Panc1 (cell line): ENCODE data around the gene TANC1. TPM values are rescaled to one million over a fixed set of nuclear protein-coding genes. Genes with fewer than 3 reads are reported as not detected.

Source experiments
- ATAC-seq: fragments of 200-7000 bp; cut with Tn5 transposase; 2 replicates; pipeline ENCODE4 v1.9.1; 2020; ENCODE audit warnings: mild to moderate bottlenecking, moderate library complexity
- BruUV-seq: library from RNA; stranded (reverse); fragments of 400-500 nt; replicated peaks from 2 replicates; lab custom pipeline; 2021; lab: Mats Ljungman, UMichigan
- CTCF ChIA-PET: fragments of 300-600 bp; sonication (Branson Sonifier 250); formaldehyde crosslinking; loops from one replicate; lab custom pipeline; 2022; ENCODE audit warnings: antibody characterized with exemption; lab: Charles Lee
- POLR2A ChIA-PET: fragments of 300-600 bp; sonication (Branson Sonifier 250); formaldehyde crosslinking; loops from one replicate; lab custom pipeline; 2022; ENCODE audit warnings: antibody characterized with exemption; lab: Charles Lee
- DNase-seq: peaks from one replicate; pipeline ENCODE4 v3.0.0-alpha.2; 2010; ENCODE audit warnings: low read depth, low spot score
- H3K27ac ChIP-seq: 2 replicates; pipeline ENCODE4 v1.5.1; 2011; ENCODE audit warnings: mild to moderate bottlenecking, low read length, inconsistent platforms
- H3K27me3 ChIP-seq: fragments of 200-500 bp; sonication (Bioruptor generic); 2 replicates; pipeline ENCODE4 v1.6.0; 2014; ENCODE audit warnings: low read length, inconsistent platforms; ENCODE audit not compliant: control insufficient read depth, insufficient read depth
- H3K36me3 ChIP-seq: fragments of 200-500 bp; sonication (Bioruptor generic); 2 replicates; pipeline ENCODE4 v1.5.1; 2014; ENCODE audit warnings: inconsistent platforms, mild to moderate bottlenecking, low read length, moderate library complexity; ENCODE audit not compliant: control insufficient read depth, insufficient read depth
- H3K4me1 ChIP-seq: 2 replicates; pipeline ENCODE4 v1.5.1; 2011; ENCODE audit warnings: inconsistent platforms, mild to moderate bottlenecking, low read length, moderate library complexity; ENCODE audit not compliant: control insufficient read depth, insufficient read depth
- H3K4me3 ChIP-seq, 2 experiments: 2 replicates each; pipeline ENCODE4 v1.5.1; 2011 to 2012; ENCODE audit warnings: low read depth in 2 of 2, low read length in 2 of 2, mild to moderate bottlenecking in 2 of 2, inconsistent platforms in 1 of 2, moderate library complexity in 1 of 2
- H3K9me3 ChIP-seq: fragments of 200-500 bp; sonication (Bioruptor generic); 2 replicates; pipeline ENCODE4 v1.5.1; 2014; ENCODE audit warnings: low read depth, mild to moderate bottlenecking, inconsistent platforms, low read length, moderate library complexity; ENCODE audit not compliant: control insufficient read depth, insufficient read depth
- POLR2AphosphoS5 ChIP-seq: IDR thresholded peaks from 2 replicates; pipeline ENCODE4 v1.6.1; 2012; ENCODE audit warnings: mild to moderate bottlenecking, low read depth, low read length, moderate library complexity
- SIN3A ChIP-seq: IDR thresholded peaks from 2 replicates; pipeline ENCODE4 v1.6.1; 2012; ENCODE audit warnings: low read depth, mild to moderate bottlenecking, low read length, moderate library complexity, borderline replicate concordance; ENCODE audit not compliant: insufficient read depth
- TCF7L2 ChIP-seq: IDR thresholded peaks from 2 replicates; pipeline ENCODE4 v1.6.1; 2011; ENCODE audit warnings: mild to moderate bottlenecking, low read depth, low read length, inconsistent platforms
- in situ Hi-C: cut with HindIII; loops from 2 replicates; pipeline ENCODE4 v1.10.0; 2016; ENCODE audit warnings: low sequenced_read_pairs, low pct_unique_long_range_greater_than_20kb
- intact Hi-C: fragments of 100-400 bp; cut with micrococcal nuclease; formaldehyde crosslinking; loops from one replicate; pipeline ENCODE4 v1.10.0; 2022; ENCODE audit not compliant: unreplicated experiment
- total RNA-seq: library from RNA; stranded (reverse); gene quantifications from one replicate; pipeline ENCODE4 v1.2.1, GENCODE V29; 2021; ENCODE audit not compliant: unreplicated experiment
- TF ChIP-seq, protein P1 (sequence below): fragments of 450-650 bp; IDR thresholded peaks from 2 replicates; pipeline ENCODE4 v1.5.1; 2017; ENCODE audit warnings: mild to moderate bottlenecking
- TF ChIP-seq, protein P2 (sequence below), 2 experiments: IDR thresholded peaks; 2 replicates each; pipeline ENCODE4 v1.6.1; 2011 to 2012; ENCODE audit warnings: low read depth in 2 of 2, control low read depth in 1 of 2, low read length in 1 of 2, mild to moderate bottlenecking in 1 of 2, moderate library complexity in 1 of 2; ENCODE audit not compliant: insufficient read depth in 1 of 2

TANC1 gene
- total RNA-seq, 1 experiment from 2014 or later, result 44.3 TPM

DNA sequence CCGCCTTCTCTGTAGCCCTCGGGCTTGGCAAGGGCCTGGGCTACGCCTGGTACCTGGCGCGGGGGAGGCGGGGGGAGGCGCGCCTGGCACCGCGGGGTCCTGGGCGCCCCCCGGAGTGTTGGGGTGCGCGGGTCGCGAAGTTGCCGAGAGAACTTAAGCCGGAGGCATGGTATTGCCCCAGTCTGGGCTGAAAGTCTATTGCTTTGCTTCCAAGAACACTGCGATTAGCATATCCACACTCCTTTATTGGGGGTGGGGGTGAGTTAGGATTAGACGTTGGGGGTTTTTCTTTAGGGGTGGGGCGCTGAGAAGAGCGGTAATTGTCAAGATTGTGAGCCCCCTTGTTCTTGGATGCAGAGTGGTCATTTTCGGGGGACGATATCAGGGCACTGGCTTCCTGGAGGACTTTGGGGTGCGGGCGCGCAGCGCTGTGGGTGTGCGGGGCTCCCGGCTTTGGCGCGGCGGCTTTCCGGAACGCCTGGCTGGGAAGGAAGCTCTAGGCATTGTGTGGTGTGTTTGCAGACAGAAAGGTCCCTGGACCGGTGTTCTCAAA lies 798 bp downstream of the TANC1 start:
- H3K9me3 ChIP-seq, result no peaks in the 10 kb centered on the region
- intact Hi-C loops, result loop anchor here (5.0 kb wide), 1 partner anchor 67 kb away; no protein-coding TSS in a partner anchor
- in situ Hi-C loops, result no loop called here
- H3K27me3 ChIP-seq, result no peaks in the 10 kb centered on the region
- peaks cover 54% of the 10 kb centered on the region for H3K4me1 ChIP-seq
- TF ChIP-seq POLR2AphosphoS5 (no peak), SIN3A (no peak), TCF7L2 (no peak)
- TF ChIP-seq, protein P1, sequence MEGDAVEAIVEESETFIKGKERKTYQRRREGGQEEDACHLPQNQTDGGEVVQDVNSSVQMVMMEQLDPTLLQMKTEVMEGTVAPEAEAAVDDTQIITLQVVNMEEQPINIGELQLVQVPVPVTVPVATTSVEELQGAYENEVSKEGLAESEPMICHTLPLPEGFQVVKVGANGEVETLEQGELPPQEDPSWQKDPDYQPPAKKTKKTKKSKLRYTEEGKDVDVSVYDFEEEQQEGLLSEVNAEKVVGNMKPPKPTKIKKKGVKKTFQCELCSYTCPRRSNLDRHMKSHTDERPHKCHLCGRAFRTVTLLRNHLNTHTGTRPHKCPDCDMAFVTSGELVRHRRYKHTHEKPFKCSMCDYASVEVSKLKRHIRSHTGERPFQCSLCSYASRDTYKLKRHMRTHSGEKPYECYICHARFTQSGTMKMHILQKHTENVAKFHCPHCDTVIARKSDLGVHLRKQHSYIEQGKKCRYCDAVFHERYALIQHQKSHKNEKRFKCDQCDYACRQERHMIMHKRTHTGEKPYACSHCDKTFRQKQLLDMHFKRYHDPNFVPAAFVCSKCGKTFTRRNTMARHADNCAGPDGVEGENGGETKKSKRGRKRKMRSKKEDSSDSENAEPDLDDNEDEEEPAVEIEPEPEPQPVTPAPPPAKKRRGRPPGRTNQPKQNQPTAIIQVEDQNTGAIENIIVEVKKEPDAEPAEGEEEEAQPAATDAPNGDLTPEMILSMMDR, result no peak
- TF ChIP-seq, protein P2, sequence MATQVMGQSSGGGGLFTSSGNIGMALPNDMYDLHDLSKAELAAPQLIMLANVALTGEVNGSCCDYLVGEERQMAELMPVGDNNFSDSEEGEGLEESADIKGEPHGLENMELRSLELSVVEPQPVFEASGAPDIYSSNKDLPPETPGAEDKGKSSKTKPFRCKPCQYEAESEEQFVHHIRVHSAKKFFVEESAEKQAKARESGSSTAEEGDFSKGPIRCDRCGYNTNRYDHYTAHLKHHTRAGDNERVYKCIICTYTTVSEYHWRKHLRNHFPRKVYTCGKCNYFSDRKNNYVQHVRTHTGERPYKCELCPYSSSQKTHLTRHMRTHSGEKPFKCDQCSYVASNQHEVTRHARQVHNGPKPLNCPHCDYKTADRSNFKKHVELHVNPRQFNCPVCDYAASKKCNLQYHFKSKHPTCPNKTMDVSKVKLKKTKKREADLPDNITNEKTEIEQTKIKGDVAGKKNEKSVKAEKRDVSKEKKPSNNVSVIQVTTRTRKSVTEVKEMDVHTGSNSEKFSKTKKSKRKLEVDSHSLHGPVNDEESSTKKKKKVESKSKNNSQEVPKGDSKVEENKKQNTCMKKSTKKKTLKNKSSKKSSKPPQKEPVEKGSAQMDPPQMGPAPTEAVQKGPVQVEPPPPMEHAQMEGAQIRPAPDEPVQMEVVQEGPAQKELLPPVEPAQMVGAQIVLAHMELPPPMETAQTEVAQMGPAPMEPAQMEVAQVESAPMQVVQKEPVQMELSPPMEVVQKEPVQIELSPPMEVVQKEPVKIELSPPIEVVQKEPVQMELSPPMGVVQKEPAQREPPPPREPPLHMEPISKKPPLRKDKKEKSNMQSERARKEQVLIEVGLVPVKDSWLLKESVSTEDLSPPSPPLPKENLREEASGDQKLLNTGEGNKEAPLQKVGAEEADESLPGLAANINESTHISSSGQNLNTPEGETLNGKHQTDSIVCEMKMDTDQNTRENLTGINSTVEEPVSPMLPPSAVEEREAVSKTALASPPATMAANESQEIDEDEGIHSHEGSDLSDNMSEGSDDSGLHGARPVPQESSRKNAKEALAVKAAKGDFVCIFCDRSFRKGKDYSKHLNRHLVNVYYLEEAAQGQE (IDR thresholded peaks at IDR 0.05; ENCODE audit: insufficient read depth in 1 of 2, low read depth in 2 of 2, low read length in 1 of 2), result no peak
- peak overlapping the region; percentile 91 to 97 for H3K4me3 ChIP-seq
- H3K27ac ChIP-seq, result peak overlapping the region; percentile 93
- ATAC-seq, result peak; percentile 9
- H3K36me3 ChIP-seq, result peaks cover 6% of the 10 kb centered on the region; the same call in 1 of the 2 replicates
- CTCF ChIA-PET, result interaction anchor here (0.6 to 1.0 kb wide), 2 partner anchors 15 to 40 kb away, joined by 4 to 5 read pairs; no protein-coding TSS in a partner anchor
- no peak for DNase-seq
- POLR2A ChIA-PET, result no interaction called here
- BruUV-seq, result no TSS peak

DNA sequence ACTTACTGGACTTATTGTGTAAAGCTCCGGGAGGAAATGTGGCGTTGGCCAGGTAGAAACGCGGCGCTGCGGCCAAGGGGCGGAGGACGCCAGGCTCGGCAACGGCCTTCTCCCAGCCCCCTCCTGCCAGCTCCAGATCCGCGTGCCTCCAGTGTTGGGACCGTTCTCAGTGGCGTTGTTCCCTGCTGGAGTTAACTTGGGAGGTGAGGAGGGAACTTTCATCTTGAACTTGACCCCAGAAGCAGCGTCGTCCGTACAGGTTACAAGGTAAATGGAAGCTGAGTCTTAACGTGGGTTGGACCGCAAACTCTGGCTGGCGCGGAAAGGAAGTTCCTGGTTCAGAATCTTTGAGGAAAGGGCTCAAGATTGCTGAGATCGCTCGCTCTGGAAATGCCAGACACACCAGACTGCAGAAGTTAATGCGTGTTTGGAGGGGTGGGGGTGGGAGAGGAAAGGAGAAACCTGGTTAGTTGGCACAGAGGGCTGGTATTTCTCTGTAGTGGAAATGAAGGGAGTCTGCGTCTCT lies 1.3 kb downstream of the TANC1 start:
- intact Hi-C loops (loop anchor here (5.0 kb wide), 1 partner anchor 67 kb away; no protein-coding TSS in a partner anchor), in situ Hi-C loops (no loop called here)
- H3K9me3 ChIP-seq, result no peaks in the 10 kb centered on the region
- POLR2A ChIA-PET, result no interaction called here
- peaks cover 6% of the 10 kb centered on the region; the same call in 1 of the 2 replicates for H3K36me3 ChIP-seq
- no TSS peak for BruUV-seq
- DNase-seq (no peak), ATAC-seq (peak; percentile 32)
- peaks cover 54% of the 10 kb centered on the region for H3K4me1 ChIP-seq
- TF ChIP-seq POLR2AphosphoS5, result no peak
- 0 out of 2 replicates have a peak, but pooled peaks have one; percentile 21 for TF ChIP-seq SIN3A
- CTCF ChIA-PET, result interaction anchor here (0.6 kb wide), 1 partner anchor 39 kb away, joined by 5 read pairs; no protein-coding TSS in a partner anchor
- peak overlapping the region; percentile 91 to 97 for H3K4me3 ChIP-seq
- H3K27me3 ChIP-seq, result no peaks in the 10 kb centered on the region
- H3K27ac ChIP-seq, result peak overlapping the region; percentile 93
